Measurements from ENCODE around the gene GATD1. TPM values are rescaled to one million over a fixed set of nuclear protein-coding genes. Genes with fewer than 3 reads are reported as not detected.

Gene GATD1
- total and polyA plus RNA-seq, 2 donors (not counting 1 experiment from before 2014, with no cell fraction given), result 62.4 to 70.0 TPM

DNA sequence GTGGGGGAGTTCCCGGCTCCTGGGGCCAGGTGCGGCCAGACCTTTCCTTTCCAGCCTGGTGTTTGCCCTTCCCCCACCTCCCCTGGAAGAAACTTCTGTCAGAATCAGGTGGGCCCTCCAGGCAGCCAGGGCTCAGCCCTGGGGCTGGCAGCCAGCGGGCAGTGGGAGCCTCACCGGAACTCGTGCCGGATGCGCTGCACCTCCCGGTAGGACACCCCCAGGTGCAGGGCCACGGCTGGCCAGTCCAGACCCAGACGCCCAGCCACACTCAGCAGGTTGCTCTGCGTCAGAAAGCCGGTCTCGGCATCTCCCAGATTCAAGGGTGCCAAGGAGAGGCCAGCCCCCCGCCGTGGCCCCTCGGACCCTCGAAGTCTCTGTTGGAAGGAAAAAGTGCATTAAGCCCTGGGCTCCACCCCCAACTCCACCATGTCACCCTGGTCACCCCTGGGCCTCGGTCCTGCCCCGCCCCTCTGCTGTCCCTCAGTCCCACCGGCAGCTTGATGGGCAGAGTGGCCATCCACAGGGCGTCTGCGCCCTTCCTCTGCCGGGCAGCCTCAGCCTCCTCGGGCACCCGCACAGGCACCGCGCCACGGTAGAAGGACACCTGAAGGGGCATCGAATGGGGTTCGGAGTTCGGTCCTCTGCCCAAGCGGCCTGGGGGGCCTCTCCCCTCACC, 22.5 kb upstream of the GATD1 start:
- intact Hi-C loops (cut with micrococcal nuclease), result loop anchor here (5.0 to 10.0 kb wide), 4 partner anchors 72 to 592 kb away; partner anchors contain the start of genes BET1L, HRAS, LRRC56 and PTDSS2
- H3K4me1 ChIP-seq (ENCODE audit: control insufficient read depth in 2 of 2, insufficient read depth in 2 of 2, low read length in 2 of 2), result peaks cover 27 to 50% of the 10 kb centered on the region in 2 donors
- CTCF ChIA-PET, result interaction anchor here (1.3 kb wide), 2 partner anchors 9 to 43 kb away, joined by 3 to 5 read pairs; partner anchors contain the start of gene RPLP2

DNA sequence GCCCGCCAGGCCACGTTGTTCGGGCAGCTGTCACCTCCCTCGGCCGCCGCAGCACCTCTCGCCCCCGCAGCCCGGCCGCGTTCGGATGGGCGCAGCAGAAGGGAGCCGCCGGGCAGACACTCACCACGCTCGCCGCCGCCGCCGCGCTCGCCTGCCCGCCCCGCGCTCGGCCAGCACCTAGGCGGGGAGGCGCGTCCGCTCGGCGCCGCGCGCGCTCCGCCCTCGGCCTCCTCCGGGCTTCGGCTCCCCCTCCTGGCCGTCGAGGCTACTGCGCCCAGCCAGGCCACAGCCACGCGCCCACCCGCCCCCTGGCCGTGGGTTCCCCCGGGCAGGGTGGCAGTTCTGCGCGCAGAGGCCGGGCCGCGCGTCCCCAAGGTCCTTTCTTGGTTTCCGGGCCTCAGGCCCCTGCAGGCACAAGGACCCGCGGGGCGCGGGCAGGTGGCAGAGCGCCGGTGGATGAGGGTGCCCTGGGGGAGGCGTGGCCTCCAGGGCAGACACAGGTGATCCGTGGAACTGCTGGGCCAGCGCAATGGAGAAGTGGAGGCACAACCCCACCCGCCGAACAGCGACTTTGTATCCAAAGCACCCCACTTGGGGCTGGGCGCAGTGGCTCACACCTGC, 20.9 kb upstream of the GATD1 start, which contains the start of gene SLC25A22:
Gene SLC25A22 (minus strand): TSS at position 189 of the 621 bp plus-strand sequence. CDS start 3,275 bp downstream, outside the sequence.
- H3K79me2 ChIP-seq (ENCODE audit: control insufficient read depth, insufficient read depth, low read length), result peaks cover 72% of the 10 kb centered on the region
- ChIA-PET POLR2A (interaction anchor here (0.7 to 2.8 kb wide), 2 partner anchors 10 to 35 kb away, joined by 3 to 12 read pairs; partner anchors contain the start of genes CD151 and RPLP2), CTCF (interaction anchor here (1.3 to 1.4 kb wide), 4 partner anchors 11 to 45 kb away, joined by 3 to 5 read pairs (median 4); partner anchors contain the start of gene RPLP2)
- 2% methylated on average over 69 of the region's 69 CpGs for WGBS (ENCODE audit: insufficient coverage)
- H3K27me3 Mint-ChIP-seq, result no peaks in the 10 kb centered on the region
- intact Hi-C loops (cut with micrococcal nuclease), result loop anchor here (1.0 to 10.0 kb wide), 6 partner anchors 11 to 591 kb away; partner anchors contain the start of genes BET1L, HRAS, LRRC56 and PTDSS2
- peak; percentile 94 for DNase-seq
- no peak for TF ChIP-seq EZH2 (IDR thresholded peaks at IDR 0.05; ENCODE audit: borderline replicate concordance, insufficient read depth, low read depth, low read length, poor library complexity, severe bottlenecking)
- TF ChIP-seq, protein P1, sequence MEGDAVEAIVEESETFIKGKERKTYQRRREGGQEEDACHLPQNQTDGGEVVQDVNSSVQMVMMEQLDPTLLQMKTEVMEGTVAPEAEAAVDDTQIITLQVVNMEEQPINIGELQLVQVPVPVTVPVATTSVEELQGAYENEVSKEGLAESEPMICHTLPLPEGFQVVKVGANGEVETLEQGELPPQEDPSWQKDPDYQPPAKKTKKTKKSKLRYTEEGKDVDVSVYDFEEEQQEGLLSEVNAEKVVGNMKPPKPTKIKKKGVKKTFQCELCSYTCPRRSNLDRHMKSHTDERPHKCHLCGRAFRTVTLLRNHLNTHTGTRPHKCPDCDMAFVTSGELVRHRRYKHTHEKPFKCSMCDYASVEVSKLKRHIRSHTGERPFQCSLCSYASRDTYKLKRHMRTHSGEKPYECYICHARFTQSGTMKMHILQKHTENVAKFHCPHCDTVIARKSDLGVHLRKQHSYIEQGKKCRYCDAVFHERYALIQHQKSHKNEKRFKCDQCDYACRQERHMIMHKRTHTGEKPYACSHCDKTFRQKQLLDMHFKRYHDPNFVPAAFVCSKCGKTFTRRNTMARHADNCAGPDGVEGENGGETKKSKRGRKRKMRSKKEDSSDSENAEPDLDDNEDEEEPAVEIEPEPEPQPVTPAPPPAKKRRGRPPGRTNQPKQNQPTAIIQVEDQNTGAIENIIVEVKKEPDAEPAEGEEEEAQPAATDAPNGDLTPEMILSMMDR (IDR thresholded peaks at IDR 0.05), result peak; percentile 85
- peaks cover 17 to 35% of the 10 kb centered on the region in 2 donors for H3K4me1 ChIP-seq (ENCODE audit: control insufficient read depth in 2 of 2, insufficient read depth in 2 of 2, low read length in 2 of 2)
- H3K4me1 Mint-ChIP-seq, result peaks cover 20% of the 10 kb centered on the region
- H3K4me3 ChIP-seq (ENCODE audit: control extremely low read depth in 1 of 5, extremely low read depth in 1 of 5, insufficient read depth in 1 of 5, low read depth in 2 of 5, low read length in 4 of 5), result peak within 1 kb of the TSS; percentile 19 to 95 (median 93)
- ATAC-seq (ENCODE audit: low read depth), result peak; percentile 78
- no peaks in the 10 kb centered on the region for H3K27me3 ChIP-seq (replicated peaks in 1 of 4; ENCODE audit: control extremely low read depth in 1 of 4, control insufficient read depth in 3 of 4, insufficient read depth in 4 of 4, low read length in 3 of 4)
- H2AFZ ChIP-seq (ENCODE audit: insufficient read depth, low read depth, low read length, poor library complexity, severe bottlenecking), result peak within 1 kb of the TSS; percentile 87
- H4K20me1 ChIP-seq (ENCODE audit: control insufficient read depth, insufficient read depth, low read length, poor library complexity, severe bottlenecking), result peaks cover 66% of the 10 kb centered on the region
- peak within 1 kb of the TSS; percentile 92 for H3K27ac Mint-ChIP-seq
- H3K9me3 Mint-ChIP-seq (ENCODE audit: insufficient read depth), result no peaks in the 10 kb centered on the region
- H3K9ac ChIP-seq (ENCODE audit: low read length), result peak within 1 kb of the TSS; percentile 89
- H3K4me3 Mint-ChIP-seq, result peak within 1 kb of the TSS; percentile 95
- no peaks in the 10 kb centered on the region for H3K9me3 ChIP-seq (ENCODE audit: control extremely low read depth in 1 of 3, control insufficient read depth in 2 of 3, insufficient read depth in 1 of 3, low read length in 2 of 3)
- peak within 1 kb of the TSS; percentile 99 for H3K4me2 ChIP-seq (replicated peaks; ENCODE audit: low read depth, low read length, poor library complexity, severe bottlenecking)
- peak within 1 kb of the TSS; percentile 83 to 93 for H3K27ac ChIP-seq (ENCODE audit: low read length in 2 of 2)
- H3K36me3 ChIP-seq (replicated peaks in 1 of 2; ENCODE audit: control extremely low read depth in 1 of 2, control insufficient read depth in 1 of 2, extremely low read depth in 1 of 2, insufficient read depth in 2 of 2, low read length in 1 of 2), result peaks cover 0 to 9% of the 10 kb centered on the region in 2 experiments

More for the DNA sequence above, 22.5 kb upstream of the GATD1 start:
- WGBS (ENCODE audit: insufficient coverage), result 98% methylated on average over 32 of the region's 32 CpGs
- Histone ChIP-seq H2AFZ (ENCODE audit: insufficient read depth, low read depth, low read length, poor library complexity, severe bottlenecking) (no peak overlapping the region), H3K9ac (ENCODE audit: low read length) (no peak overlapping the region), H3K36me3 (replicated peaks in 1 of 2; ENCODE audit: control extremely low read depth in 1 of 2, control insufficient read depth in 1 of 2, extremely low read depth in 1 of 2, insufficient read depth in 2 of 2, low read length in 1 of 2) (peaks cover 0 to 9% of the 10 kb centered on the region in 2 experiments), H3K27me3 (replicated peaks in 1 of 4; ENCODE audit: control extremely low read depth in 1 of 4, control insufficient read depth in 3 of 4, insufficient read depth in 4 of 4, low read length in 3 of 4) (no peaks in the 10 kb centered on the region), H3K4me2 (replicated peaks; ENCODE audit: low read depth, low read length, poor library complexity, severe bottlenecking) (no peak overlapping the region), H3K9me3 (ENCODE audit: control extremely low read depth in 1 of 3, control insufficient read depth in 2 of 3, insufficient read depth in 1 of 3, low read length in 2 of 3) (no peaks in the 10 kb centered on the region), H3K4me3 (ENCODE audit: control extremely low read depth in 1 of 5, extremely low read depth in 1 of 5, insufficient read depth in 1 of 5, low read depth in 2 of 5, low read length in 4 of 5) (no peak overlapping the region), H3K79me2 (ENCODE audit: control insufficient read depth, insufficient read depth, low read length) (peaks cover 79% of the 10 kb centered on the region), H4K20me1 (ENCODE audit: control insufficient read depth, insufficient read depth, low read length, poor library complexity, severe bottlenecking) (peaks cover 66% of the 10 kb centered on the region), H3K27ac (ENCODE audit: low read length in 2 of 2) (no peak overlapping the region)
- peaks cover 21% of the 10 kb centered on the region for H3K4me1 Mint-ChIP-seq
- peak overlapping the region; percentile 16 for H3K4me3 Mint-ChIP-seq
- DNase-seq (no peak), ATAC-seq (ENCODE audit: low read depth) (no peak)
- TF ChIP-seq EZH2 (IDR thresholded peaks at IDR 0.05; ENCODE audit: borderline replicate concordance, insufficient read depth, low read depth, low read length, poor library complexity, severe bottlenecking), result no peak
- H3K27me3 Mint-ChIP-seq, result no peaks in the 10 kb centered on the region
- POLR2A ChIA-PET, result interaction anchor here (2.8 kb wide), 1 partner anchor 9 kb away, joined by 12 read pairs; the partner anchor contains the start of gene RPLP2
- H3K27ac Mint-ChIP-seq, result no peak overlapping the region
- no peaks in the 10 kb centered on the region for H3K9me3 Mint-ChIP-seq (ENCODE audit: insufficient read depth)
